HG02973 (cell line): ENCODE measurements around the gene SPATA31D4.
"Not testable (repeated sequence)": the region's sequence is repeated elsewhere in the genome, so short reads cannot be mapped to it uniquely, and the experiment has no call there.

ENCODE experiments used
- ATAC-seq: cut with Tn5 transposase; IDR thresholded peaks from one replicate; pipeline ENCODE4 v1.9.1; 2021; ENCODE audit warnings: moderate library complexity; ENCODE audit not compliant: unreplicated experiment

SPATA31D4 gene

DNA sequence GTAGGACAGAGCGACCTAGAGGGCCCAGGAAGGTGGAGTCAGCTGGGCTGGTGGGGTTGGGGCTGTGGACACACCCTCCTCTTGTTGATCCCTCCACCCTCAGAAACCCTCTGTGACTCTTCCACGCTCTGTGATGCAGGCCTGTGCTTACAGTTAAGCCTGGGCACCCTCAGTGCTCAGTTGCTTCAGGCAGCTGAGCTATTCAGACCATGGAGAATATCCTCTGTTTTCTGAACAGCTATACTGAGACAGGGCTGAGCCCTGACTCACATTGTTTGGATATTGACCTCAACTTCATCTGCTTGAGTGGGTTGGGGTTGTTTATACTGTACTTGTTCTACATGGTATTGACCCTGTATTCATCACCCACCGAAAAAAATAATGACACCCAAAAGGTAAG lies at the start of gene SPATA31D4:
TSS of gene SPATA31D4 (plus strand) at position 124 of the 400 bp plus-strand sequence. CDS start at position 210, 86 bp downstream.
- ATAC-seq: not testable (repeated sequence)

DNA sequence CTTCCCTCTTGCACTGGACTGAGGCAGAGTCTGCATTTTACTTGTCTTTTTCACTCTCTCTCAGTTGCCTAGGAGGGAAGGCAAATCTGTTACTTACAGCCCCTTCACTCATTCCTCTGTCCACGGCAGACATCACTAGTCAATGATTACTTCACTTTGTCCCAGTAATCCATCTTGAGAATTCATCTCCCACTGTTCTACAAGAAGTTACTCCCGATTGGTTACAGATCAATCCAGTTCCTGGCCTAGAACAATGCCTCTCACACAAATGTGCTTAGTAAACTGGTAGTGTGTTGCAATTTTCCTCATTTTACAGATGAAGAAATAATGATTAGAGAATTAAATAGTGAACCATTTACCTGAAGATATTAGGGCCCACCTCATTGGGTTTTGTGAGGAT lies 49.7 kb upstream of the SPATA31D4 start:
- no peak for ATAC-seq

DNA sequence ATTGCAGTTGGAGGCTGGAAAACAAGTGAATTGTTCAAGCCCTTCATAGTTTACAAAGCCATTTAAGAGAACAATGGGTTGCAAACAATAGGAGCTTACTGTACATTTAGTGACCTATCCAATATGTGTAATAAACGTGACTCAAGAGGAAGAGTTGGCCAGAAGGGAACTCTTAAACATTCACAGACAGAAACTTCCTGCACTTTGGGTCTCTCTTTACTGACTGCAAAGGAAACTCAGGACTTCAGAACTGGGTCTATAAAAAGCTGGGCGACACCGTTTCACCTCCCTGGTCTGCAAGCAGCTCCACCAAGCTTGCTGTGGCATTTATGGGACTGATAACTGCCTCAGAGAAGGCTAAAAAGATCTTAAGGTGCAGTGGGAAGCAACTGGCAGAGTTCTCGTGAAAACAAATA lies 48.7 kb upstream of the SPATA31D4 start:
- ATAC-seq: no peak

DNA sequence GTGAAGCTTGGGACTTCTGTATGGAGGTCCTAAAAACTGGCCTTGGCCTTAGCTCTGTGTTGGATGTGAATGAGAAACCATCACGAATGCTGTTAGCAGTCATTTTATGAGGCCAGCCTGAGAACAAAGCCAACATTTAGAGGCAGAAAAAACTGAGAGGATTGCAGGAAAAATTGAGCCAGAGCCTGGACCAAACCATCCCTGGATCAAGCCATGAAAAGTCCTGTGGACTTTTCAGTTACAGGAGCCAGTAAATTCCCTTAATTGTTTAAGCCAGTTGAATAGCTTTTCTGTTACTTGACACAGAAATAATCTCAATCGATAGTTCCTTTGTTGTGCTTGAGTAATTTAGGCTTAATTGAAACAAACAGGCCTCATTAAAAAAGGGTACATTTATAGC lies 42.6 kb upstream of the SPATA31D4 start:
- ATAC-seq: no peak

DNA sequence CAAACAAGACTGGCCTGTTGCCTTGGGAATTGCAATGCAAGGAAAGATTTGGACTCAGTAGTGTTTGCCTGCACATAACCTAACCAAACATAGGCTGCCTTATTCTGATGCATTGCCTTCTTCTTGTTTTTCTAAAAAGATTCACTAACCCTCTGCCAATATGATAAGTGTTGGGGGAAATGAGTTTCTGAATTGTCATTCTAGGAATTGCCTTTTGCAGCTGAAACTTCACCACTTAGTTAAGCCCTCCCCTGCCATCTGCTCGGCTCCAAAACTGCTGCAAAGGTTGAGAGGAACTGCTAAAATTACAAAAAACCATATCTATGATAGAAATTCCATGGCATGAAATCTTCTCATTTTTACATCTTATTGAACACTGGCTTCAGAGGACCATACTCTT lies 41.6 kb upstream of the SPATA31D4 start:
- ATAC-seq: no peak

DNA sequence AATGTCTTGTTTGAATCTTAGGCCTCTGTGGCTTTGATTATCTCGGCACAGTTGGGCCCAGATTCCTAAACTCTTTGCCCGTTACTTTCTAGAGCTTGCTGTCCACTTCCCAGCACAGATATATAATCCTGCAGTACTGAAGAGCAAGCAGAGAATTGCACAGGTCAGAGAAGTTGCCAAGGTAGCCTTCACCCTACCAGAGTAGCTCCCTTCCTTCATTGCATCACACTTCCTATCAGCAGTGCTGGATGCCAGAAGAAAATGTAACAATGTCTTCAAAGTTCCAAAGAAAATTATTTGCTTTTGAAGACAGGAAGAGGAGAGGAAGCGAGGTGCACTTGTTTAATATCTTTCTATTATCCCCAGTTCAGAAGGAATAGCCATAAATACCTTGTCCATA lies 38.1 kb upstream of the SPATA31D4 start:
- ATAC-seq: no peak

DNA sequence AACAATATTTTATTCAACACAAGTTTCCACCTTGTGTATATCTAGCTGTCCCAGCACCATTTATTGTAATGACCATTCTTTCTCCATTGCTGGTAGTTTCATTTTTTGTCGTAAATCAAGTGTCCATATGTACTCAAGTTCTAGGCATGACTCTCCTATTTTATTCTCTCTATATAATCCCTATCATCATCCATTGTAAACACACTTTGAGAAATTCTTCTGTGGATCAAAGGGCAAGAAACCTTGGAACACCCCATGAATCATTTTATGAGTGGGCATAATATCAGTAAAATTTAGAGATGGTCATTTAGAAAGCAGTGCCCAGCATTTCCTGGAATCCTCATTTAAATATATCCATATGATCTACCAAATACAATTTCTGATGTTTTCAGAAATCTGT lies 35.8 kb upstream of the SPATA31D4 start:
- no peak for ATAC-seq

DNA sequence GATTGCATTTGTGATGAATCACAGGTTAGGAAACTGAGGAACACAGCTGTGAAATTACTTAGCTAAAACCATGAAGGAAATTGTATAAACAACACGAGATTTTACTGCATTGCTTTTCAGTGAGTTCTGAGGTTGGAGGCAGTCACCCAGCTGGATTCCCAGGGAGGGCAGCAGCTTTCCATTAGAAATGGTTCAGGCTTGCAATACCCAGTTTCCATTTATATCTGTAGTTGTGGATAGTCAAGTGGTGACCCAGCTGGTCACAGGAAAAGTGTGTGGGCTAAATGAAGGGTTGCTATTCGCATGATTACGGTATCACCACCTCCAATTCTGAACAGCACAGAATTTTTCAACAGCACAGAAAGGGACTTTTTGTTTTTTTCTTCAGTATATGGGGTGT lies 34.3 kb upstream of the SPATA31D4 start:
- no peak for ATAC-seq

DNA sequence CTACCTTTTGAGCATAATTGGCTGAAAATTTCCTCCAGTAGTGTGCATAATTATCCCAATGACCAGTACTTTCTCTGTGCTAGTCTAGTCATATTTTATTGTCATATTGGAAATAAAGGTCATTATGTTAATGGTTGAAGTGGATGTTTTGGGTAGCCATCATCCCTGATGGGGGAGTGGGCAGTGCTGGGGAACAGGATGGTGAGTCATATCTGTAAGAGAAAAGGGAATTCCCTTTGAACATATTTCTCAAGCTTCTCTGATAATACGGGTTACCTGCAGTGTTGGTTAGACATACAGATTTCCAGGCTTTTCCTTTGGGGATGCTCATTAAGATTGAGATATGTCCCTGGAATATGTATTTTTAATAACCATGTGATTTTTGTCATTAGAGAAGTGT lies 33.3 kb upstream of the SPATA31D4 start:
- ATAC-seq: no peak

DNA sequence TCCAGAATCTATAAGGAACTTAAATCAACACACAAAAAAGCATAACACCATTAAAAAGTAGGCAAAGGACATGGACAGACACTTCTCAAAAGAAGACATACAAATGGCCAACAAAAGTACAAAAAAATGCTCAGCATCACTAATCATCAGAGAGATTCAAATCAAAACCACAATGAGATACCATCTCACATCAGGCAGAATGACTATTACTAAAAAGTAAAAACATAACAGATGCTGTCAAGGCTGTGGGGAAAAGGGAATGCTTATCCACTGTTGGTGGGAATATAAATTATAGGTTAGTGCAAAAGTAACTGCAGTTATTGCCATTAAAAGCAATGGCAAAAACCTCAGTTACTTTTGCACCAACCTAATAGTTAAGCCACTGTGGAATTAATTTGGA lies 32.2 kb upstream of the SPATA31D4 start:
- ATAC-seq: no peak

DNA sequence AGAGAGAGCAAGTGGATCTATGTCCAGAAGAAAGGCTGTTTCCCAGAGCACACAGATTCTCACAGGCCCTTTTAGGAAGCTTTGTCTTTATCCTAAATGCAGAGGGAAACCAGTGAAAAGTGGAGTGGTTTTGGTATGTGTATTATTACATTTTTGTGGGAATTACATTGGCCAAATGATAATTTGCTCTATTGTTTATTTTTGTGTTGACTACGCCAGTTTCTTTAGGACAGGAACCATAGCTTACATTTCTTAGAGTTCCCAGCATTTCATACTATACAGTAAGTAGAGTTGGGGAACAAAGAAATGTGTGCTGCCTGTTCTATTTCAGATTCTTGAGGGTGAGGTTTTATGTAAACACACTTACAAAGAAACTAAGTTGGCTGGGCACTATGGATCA lies 29.4 kb upstream of the SPATA31D4 start:
- ATAC-seq: no peak

DNA sequence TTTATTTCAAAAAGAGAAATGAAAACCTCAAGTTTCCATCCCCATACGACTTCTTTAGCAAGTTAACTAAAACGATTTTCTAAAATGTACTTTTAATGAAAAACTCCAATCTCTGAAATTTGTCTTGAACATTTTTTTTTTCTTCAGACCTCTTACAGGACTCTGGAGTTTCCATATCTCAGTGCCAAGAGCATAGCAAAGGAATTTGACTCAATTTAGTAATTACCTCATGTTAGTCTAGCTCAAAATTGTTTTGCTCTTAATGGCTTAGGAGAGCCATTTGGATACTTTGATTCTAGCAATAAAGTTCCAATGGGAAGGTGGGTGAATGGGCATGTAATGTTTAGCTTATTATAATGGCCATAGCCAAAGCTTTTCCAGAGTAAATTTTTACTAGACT lies 26.0 kb upstream of the SPATA31D4 start:
- ATAC-seq: no peak

DNA sequence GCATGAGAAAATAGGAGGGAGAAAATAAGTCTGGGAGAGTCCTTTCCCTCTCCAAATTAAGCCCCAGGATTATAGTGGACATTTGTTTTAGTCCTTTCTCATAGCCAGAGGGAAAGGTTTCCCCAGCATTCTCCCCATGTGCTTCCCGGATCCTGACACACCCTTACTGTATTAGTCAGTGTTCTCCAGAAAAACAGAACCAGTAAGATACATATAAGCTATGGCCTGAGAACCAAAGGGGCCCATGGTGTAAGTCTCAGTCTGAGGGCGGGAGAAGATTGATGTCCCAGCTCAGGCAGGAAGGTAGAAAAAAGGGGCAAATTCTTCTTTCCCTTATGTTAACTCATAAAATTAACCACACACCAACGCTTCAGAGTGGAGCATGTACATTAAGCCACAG lies 25.6 kb upstream of the SPATA31D4 start:
- no peak for ATAC-seq

DNA sequence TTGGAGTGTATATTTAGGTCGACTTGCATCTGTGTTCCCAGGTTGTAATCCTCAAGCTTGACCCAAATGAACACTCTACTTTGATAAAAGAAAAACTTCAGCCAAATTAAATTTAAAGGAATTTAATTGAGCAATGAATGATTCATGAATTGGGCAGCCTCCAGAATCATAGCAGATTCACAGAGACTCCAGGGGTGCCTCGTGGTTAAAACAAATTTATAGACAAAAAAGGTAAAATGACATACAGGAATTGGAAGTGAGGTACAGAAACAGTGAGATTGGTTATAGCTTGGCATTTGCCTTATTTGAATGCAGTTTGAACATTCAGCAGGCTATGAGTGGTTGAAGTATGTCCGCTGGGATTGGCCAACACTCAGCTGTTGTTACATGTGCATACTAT lies 21.6 kb upstream of the SPATA31D4 start:
- ATAC-seq: no peak

DNA sequence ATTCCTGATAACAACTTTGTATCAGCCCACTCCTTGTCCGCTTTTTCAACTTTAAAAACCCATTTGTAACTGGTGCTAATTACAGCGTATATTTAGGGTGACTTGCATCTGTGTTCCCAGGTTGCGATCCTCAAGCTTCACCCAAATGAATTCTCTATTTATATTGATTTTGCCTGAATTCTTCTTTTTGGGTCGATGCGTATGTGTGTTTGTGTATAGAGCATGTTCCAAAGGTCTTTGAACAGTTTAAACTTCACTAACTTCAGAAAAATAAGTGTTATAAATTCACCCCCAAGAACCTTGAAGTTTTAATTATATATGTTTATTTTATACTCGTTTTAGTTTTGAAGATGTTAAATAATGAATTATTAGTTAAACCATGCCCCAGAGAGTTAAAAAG lies 16.1 kb upstream of the SPATA31D4 start:
- ATAC-seq: no peak

DNA sequence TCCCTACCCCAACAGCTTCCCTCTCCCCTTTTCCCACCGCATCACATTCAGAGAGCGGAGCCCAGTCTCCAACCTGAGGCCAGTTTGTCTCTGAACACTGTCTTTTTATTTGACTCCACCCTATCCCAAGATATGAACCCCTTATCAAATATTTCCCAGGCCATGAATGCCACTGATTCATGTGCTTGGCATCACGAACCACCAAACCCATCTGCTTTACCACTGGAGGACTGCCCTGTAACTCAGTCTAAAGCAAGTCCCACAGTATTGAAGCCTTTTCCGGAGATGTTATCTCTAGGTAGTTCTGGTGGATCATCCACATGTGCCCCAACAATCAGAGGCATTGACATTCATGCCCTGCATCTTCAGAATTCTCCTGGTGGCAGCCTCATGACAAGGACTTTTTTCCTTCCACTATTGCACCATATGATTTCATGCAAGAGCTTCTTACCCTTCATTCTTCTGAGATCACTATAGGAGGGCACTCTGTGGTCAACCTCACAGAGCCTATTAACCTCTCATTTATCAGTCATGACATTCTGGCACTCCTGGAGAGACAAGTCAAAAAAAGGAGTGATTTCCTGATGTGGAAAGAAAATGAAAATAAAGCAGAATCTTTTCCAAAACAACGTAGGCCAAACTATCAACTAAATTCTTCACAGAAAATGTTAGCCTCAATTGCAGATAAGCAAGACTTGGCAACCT lies 12.3 kb upstream of the SPATA31D4 start:
- no peak for ATAC-seq

DNA sequence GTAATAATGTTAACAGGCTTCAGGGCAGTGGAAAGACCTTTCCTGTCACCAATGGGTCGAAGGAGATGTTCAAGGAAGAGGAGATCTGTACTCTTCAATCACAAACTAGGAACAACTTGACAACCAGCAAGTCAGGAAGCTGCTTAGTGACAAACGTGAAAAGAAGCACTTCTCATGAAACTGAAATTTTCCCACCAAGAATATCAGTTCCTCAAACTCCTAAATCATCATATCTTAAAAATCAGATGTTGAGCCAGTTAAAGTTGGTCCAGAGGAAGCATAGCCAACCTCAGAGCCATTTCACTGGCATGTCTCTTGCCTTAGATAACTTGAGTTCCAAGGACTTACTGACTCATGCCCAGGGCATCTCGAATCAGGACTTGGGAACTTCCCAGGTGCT lies 9.7 kb upstream of the SPATA31D4 start:
- ATAC-seq: not testable (repeated sequence)

DNA sequence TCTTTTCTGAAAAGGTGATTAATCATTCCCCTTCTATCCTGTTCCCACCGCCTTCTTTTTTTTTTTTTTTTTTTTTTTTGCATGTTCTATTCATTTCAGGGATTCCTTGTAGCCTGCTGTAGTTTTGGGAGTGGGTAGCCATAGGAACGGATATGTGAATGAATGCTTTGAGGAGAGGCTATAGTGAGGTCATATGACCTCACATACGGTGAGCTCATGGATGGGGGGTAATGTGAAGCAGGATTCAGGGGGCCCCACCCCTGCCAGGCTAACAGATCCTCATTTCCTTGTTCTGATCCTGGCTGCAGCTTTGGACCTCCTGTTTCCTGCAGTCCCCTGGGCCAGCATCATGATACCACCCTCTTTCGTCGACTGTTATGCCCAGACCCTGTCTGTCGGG lies 1.9 kb downstream of the SPATA31D4 start:
- ATAC-seq: not testable (repeated sequence)

DNA sequence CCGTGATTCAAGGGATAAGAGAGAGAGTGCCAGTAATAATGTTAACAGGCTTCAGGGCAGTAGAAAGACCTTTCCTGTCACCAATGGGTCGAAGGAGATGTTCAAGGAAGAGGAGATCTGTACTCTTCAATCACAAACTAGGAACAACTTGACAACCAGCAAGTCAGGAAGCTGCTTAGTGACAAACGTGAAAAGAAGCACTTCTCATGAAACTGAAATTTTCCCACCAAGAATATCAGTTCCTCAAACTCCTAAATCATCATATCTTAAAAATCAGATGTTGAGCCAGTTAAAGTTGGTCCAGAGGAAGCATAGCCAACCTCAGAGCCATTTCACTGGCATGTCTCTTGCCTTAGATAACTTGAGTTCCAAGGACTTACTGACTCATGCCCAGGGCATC lies 5.3 kb downstream of the SPATA31D4 start:
- not testable (repeated sequence) for ATAC-seq

DNA sequence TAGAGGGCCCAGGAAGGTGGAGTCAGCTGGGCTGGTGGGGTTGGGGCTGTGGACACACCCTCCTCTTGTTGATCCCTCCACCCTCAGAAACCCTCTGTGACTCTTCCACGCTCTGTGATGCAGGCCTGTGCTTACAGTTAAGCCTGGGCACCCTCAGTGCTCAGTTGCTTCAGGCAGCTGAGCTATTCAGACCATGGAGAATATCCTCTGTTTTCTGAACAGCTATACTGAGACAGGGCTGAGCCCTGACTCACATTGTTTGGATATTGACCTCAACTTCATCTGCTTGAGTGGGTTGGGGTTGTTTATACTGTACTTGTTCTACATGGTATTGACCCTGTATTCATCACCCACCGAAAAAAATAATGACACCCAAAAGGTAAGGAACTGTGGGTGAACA lies 15.2 kb downstream of the SPATA31D4 start, which contains the start of gene SPATA31D3:
TSS of gene SPATA31D3 (plus strand) at position 108 of the 400 bp plus-strand sequence. CDS start at position 194, 86 bp downstream.
- ATAC-seq: not testable (repeated sequence)

DNA sequence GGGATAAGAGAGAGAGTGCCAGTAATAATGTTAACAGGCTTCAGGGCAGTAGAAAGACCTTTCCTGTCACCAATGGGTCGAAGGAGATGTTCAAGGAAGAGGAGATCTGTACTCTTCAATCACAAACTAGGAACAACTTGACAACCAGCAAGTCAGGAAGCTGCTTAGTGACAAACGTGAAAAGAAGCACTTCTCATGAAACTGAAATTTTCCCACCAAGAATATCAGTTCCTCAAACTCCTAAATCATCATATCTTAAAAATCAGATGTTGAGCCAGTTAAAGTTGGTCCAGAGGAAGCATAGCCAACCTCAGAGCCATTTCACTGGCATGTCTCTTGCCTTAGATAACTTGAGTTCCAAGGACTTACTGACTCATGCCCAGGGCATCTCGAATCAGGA lies 20.4 kb downstream of the SPATA31D4 start:
- not testable (repeated sequence) for ATAC-seq

DNA sequence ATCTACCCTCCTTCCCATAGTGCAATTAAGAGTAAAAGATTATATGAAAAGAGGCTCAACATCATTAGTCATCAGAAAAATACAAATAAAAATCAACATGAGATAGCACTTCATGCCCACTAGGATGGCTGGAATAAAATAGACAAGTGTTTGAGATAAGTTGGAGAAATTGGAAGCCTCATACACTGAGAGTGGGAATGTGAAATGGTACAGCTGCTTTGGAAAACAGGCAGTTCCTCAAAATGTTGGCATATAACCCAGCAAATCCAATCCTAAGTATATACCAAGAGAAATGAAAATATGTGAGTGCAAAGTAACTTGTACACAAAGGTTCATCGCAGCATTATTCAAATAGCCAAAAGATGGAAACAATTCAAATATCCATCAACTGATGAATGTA lies 24.9 kb downstream of the SPATA31D4 start:
- ATAC-seq: no peak

DNA sequence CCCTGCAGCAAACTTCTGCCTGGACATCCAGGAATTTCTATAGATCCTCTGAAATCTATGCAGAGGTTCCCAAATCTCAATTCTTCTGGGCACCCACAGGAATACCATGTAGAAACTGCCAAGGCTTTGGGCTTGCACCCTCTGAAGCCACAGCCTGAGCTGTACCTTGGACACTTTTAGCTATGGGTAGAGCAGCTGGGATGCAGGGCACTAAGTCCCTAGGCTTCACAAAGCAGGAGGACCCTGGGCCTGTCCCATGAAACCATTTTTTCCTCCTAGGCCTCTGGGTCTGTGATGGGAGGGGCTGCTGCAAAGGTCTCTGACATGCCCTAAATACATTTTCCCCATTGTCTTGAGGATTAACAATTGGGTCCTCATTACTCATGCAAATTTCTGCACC lies 27.4 kb downstream of the SPATA31D4 start:
- no peak for ATAC-seq
